GM19193 (cell line): ENCODE data around the gene L3MBTL4.

Experiments used
- POLR2A ChIP-seq: IDR thresholded peaks from 4 replicates; pipeline ENCODE4 v1.6.1; 2011; ENCODE audit not compliant: insufficient read depth, insufficient read length; ENCODE audit errors: extremely low read depth

The L3MBTL4 gene

DNA sequence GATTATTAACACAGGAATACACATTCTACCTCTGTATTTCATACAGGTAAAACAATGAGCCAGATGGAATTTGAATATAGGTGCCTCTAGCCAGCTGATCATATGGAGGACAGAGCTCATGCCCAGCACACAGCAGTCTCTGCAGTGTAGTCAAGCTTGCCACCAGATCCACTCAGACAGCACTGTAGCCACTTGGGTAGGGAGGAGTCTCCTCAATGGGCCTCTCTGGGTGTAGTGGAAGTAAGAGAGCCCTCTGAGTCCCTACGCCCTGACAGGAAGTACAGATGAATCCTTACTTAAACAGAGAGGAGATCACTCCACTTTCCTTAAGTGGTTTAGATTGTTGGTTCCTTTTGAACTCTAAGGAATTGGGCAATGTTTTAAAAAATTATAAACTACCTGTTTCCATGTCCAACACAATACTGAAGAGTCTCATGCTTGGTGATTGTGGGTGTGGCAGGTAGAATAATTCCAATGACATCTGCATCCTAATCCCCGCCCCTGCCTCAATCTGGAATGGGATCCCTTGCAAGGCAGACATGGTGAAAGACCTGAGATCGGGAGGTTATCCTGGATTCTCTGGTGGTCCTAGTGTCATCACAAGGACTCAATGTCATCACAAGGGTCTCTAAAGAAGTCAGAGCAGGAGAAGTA is 496.4 kb downstream of the L3MBTL4 start:
- no peak for TF ChIP-seq POLR2A

DNA sequence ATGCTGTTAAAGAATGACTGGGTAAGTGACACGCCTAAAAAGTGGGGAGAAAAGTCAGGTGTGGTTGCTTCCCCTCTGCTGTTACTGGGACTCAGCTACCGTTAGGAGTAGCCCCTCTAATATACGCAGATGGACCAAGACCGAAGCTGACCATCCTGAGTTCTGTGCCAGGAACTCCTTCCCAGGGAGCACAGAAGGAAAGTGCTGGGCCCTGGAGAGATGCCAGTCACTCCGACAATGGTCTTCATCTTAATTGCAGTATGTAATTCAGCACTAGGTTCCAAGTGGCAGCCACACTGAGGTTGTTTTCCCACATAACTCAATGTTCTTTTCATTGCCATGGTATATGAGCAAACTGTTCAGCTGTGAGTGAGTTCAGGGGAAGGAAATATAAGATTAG is 499.8 kb downstream of the L3MBTL4 start:
- TF ChIP-seq POLR2A = no peak

DNA sequence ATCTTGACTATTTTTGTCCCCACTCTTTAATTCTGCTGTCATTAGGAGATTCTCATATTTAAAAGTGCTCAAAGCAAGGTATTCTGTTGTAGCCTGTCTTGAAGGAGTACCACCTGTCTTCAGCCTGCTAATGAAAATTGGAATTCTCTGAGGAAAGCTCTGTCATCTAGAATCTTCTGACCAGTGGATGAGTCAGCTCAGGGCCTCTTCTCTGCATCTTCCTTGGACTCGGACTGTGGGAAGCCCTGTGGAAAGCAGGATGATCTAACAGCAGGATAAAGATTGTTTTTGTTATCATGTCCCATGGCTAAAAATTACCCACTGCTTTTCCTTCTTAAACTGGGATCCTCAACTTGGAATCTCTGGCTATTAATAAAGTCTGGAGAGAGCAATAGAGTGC is 500.7 kb downstream of the L3MBTL4 start:
- no peak for TF ChIP-seq POLR2A

DNA sequence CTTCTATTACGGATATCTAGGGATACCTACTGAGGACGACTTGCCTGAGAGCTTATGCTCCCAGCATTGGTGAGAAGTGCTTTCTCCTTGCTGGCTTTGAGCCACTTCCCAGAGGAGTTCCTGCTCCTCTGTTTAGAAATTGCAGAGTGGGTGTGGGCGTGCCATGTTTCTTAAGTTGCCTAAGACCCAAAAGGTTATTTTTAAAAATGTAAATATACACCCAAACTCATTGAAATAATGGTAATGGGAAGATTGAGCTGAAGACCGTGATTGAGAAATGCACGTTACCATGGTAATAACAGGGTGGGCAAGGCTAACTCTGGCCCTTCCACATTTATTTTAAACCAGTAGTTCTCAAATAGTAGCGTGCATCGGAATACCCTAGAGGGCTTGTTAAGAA is 502.1 kb downstream of the L3MBTL4 start:
- no peak for TF ChIP-seq POLR2A

DNA sequence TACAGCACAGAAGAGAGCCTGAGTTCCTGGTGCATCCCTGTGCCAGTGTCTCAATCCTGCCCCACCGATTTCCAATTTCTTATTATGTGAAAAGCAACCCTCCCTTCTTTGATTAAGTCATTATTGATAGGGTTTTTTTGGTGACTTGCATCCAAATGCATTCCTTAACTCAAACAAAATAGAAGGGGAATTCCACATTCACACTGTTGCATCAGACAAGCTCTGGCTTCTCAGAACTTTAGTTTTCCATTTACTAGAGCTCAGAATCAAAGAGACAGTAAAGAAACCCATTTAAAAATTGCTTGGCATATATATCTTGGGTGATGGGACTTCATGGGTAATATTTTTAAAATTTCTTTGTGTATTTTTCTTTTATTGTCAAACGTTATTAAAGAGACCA is 505.6 kb downstream of the L3MBTL4 start:
- no peak for TF ChIP-seq POLR2A
